GM12892 (cell line): ENCODE results near the gene CFL1.

ENCODE experiments used
- POLR2A ChIP-seq: IDR thresholded peaks from 2 replicates; pipeline ENCODE4 v1.6.1; 2011; ENCODE audit warnings: low read depth, low read length, control low read depth
- POLR2AphosphoS5 ChIP-seq: IDR thresholded peaks from 2 replicates; pipeline ENCODE4 v1.6.1; 2011; ENCODE audit warnings: low read depth, low read length, control low read depth

DNA sequence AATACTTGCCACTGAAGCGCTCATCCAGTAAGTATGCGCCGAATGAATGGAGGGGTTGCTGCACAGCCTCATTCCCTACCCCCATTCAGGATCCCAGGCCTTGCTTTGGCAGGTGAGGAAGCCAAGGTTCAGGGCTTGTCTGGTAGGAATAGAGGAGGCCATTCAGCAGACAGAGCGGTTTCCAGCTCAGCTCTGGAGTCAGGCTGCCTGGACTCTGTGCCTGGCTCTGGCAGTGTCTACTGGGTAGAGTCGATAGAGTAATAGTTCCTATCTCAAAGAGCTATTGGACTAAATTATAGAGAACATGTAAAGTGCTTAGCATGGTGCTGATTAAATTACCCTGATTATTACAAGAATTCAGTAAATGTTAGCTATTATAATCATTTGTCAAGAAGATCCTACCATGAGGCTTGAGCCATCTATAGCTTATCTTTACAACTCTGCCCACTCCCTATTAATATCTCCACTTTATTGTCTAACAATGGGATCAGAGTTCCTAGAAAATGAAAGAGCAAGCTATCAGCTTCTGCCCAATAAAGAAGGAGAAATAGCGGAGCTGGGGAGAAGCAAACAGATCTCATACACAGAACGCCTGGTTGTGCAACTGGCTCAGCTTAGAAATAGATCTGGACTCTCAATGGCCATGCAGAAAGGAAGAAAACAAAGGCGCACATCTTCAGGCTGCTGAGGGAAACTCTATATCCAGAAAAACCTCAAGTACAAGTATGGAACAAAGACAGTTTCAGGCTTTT lies 30.8 kb downstream of the CFL1 start:
- no peak for TF ChIP-seq POLR2AphosphoS5
- no peak for TF ChIP-seq POLR2A
